NCI-H128 (cell line): ENCODE measurements around the gene SQSTM1.
"Not testable (repeated sequence)": the region's sequence is repeated elsewhere in the genome, so short reads cannot be mapped to it uniquely, and the experiment has no call there.

Source experiments
- DNase-seq: peaks from one replicate; lab custom pipeline; 2025; ENCODE audit not compliant: unreplicated experiment; lab: John Stamatoyannopoulos, UW

SQSTM1 gene

GRCh38 chr5:179820483-179821297, at the start of gene SQSTM1:
Gene SQSTM1, plus strand, starts transcription at chr5:179820905. Its CDS starts 32 bp downstream, at chr5:179820937.
- peak; percentile 33 for DNase-seq

DNA sequence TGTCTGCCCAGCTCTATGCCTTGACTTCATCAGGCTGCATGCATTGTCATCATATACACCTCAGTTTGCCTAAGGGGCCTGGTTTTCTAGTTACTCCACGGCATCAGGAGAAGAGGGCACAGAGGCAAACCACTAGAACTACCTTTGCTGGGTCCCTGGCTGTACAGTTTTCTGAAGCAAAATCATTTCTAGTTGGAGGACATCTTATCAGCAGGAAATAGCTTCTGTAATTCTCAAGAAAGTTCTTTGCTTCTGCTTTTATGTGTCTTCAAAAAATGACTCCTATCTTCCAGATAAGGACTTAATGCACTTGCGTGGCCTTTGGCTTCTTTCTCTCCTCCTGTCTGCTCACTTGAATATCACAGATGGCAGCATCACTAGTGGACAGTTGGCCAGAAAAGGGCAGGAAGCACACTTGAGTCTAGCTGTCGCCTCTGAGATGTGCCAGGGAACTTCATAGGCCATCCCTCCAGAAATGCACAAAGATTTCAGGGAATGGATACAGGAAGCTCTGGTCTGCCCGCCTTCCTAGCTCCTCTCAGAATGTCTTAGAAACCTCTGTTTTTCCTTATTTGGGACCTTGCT, 49.3 kb upstream of the SQSTM1 start:
- DNase-seq, result no peak

DNA sequence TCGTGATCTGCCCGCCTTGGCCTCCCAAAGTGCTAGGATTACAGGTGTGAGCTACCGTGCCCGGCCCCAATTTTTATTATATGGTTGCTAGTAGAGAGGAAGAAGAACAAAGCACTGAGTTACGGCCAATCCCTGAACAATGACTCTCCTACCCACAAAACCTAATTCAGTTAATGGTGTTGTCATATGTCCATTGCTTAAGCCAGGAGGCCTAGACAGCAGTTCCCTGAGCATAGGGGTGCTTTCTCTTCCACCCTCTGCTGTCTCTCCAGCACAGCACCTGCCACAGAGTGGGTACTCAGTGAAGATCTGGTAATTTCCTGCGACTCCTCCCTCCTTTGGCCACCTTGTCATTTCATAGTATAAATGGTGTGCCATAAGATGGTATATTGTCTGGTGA, 48.4 kb upstream of the SQSTM1 start:
- no peak for DNase-seq

GRCh38 chr5:179773686-179774040, 47.0 kb upstream of the SQSTM1 start:
- no peak for DNase-seq

DNA sequence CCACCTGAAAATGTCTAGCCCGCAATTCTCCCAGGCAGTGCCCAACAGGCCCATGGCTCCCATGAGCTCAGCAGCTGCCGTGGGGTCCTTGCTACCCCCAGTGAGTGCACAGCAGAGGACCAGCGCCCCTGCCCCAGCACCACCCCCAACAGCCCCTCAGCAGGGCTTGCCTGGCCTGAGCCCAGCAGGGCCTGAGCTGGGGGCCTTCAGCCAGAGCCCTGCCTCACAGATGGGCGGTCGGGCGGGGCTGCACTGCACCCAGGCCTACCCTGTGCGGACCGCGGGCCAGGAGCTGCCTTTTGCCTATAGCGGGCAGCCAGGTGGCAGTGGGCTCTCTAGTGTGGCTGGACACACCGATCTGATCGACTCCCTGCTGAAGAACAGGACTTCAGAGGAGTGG, 46.3 kb upstream of the SQSTM1 start:
- DNase-seq, result no peak

DNA sequence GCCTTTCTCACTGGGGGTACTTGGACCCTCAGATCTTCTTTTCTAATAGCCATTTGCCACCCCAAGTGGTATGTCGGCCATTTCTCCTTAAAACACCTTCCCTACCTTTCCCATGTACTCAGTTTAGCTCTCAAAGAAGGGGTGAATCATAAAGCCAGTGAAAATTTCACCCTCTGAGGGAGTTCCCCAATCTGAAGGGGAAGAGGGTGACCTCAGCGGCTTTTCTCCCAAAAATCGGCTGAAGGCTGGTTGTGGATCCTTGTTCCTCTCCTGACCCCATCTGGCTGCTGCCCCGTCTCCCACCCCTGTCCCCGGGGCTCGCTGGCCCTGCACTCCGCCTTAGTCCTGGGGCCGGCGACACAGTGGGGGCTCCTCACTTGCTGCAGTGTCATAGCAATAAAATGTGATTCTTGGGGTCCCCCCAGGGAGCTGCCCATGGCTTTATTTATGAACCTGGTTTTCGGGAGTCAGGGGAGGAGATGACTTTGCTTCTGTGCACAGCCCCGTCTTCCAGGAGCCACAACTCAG, 44.2 kb upstream of the SQSTM1 start:
- no peak for DNase-seq

GRCh38 chr5:179777456-179777855, 43.2 kb upstream of the SQSTM1 start:
- no peak for DNase-seq

DNA sequence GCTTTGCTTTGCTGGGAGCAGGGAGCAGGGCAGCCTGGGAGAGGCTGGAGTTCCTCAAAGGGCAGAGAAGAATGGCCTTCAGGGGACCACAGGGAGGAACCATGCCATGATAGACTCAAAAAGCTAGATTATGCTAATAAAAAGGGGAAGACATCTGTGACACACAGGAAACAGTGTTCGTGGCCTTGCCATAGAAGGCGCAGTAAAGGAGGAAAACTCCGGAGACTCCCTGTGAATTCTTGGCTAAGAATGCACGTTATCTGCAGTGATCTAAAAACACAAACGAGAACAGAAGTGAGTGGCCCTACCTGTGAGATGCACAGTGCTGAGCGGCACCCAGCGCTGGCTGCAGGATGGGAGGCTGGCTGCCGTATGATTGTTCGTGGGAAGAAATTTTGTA, 42.8 kb upstream of the SQSTM1 start:
- no peak for DNase-seq

DNA sequence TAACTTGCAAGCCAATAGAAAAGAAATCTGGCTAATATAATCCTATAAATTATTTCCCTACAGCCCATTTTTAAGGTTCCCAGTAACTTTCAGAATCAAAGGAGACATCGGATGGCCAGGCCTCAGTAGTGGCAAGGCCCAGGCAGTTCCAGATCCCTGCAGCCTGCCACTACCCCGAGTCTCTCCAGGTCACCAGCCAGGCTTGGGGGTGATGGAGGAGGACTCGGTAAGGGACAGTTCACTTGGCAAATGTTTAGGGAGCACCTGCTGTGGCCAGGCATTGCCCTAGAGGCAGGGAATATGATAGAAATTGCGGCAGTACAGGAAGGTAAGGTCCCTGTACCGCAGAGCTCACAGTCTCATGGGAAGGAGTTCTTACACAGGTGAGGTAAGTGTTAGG, 42.1 kb upstream of the SQSTM1 start:
- no peak for DNase-seq

- no peak for DNase-seq
Measured at GRCh38 chr5:179779826-179780225, 40.9 kb upstream of the SQSTM1 start.

- no peak for DNase-seq
Measured at GRCh38 chr5:179780362-179780761, 40.3 kb upstream of the SQSTM1 start.

DNA sequence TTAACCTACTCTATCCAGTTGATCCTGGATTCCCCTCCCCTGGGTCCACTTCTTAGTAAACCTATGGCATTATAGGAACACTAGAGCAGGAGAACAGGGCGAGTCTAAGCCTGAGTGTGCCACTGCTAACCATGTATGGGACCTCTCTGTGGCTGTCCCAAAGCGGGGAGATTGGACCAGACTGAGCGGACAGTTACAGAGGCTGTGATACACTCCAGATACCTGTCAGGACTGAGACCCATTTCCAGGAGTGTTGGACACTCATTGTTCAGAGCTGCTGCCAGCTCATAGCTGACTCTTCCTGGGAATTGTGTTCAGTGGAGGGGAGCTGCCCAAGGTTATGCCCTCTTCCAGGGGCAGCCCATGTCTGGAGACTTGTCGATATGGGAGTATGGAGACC, 38.9 kb upstream of the SQSTM1 start:
- DNase-seq, result no peak

DNA sequence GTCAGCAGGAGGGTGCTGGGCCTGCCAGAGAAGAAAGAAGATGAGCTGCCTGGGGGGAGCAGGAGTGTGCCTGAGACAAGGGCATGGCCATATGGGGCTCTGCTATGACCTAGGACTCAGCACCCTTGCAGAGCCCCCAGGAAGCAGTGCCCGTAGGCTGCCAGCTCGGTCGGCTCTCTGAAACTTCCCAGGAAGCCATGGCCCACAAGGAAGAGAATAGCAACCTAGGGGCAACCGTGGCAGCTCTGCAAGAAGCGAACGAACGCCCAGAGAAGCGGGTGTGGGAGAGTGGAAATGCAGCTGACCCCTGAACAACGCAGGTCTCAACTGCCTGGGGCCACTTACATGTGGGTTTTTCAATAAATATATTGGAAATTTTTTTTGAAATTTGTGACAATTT, 37.6 kb upstream of the SQSTM1 start:
- no peak for DNase-seq

- no peak for DNase-seq
Measured at GRCh38 chr5:179786861-179787260, 33.8 kb upstream of the SQSTM1 start.

GRCh38 chr5:179788193-179788854, 32.4 kb upstream of the SQSTM1 start:
- DNase-seq, result no peak

DNA sequence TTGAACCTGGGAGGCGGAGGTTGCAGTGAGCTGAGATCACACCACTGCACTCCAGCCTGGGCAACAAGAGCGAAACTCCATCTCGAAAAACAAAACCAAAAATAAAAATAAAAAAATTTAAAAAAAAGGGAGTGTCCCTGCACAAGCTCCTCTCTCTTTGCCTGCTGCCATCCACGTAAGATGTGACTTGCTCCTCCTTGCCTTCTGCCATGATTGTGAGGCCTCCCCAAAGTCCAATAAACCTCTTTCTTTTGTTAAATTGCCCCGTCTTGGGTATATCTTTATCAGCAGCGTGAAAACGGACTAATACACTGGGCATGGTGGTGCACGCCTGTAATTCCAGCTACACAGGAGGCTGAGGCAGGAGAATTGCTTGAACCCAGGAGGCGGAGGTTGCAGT, 31.4 kb upstream of the SQSTM1 start:
- not testable (repeated sequence) for DNase-seq

DNA sequence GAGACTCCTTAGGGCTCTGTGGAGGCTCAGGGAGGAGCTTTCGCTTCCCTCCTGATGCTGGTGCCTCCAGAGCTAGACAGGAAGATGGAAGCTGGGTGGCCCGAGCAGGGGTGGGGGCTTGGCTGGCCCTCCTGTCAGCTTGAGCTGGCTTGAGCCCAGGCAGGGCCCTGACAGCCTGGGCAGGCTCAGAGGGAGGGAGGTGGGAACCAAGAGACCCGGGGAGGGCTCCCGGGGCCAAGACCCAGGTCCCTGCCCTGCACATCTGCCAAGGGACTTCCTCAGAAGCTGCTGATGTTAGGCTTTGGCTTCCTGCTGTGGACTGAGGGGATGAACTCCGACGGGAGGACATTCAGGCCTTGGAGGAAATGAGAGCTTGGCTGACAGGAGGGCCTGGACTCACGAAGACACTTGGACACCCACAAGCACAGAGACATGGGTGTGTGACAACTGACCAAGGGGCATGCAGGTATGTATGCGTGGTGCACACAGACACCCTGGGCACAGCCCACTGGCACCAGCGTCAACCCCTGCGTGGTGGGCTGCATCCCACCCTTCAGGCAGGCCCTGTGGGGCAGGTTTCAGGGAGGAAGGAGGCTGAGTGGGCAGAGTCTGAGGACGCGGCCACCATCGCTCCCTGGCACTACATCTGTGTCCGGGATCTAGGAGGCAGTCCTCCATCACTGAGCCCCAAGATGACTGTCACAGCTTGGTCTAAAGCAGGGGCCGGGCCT, 28.7 kb upstream of the SQSTM1 start:
- no peak for DNase-seq

- DNase-seq, result no peak
Measured at GRCh38 chr5:179792612-179793467, 27.9 kb upstream of the SQSTM1 start.

DNA sequence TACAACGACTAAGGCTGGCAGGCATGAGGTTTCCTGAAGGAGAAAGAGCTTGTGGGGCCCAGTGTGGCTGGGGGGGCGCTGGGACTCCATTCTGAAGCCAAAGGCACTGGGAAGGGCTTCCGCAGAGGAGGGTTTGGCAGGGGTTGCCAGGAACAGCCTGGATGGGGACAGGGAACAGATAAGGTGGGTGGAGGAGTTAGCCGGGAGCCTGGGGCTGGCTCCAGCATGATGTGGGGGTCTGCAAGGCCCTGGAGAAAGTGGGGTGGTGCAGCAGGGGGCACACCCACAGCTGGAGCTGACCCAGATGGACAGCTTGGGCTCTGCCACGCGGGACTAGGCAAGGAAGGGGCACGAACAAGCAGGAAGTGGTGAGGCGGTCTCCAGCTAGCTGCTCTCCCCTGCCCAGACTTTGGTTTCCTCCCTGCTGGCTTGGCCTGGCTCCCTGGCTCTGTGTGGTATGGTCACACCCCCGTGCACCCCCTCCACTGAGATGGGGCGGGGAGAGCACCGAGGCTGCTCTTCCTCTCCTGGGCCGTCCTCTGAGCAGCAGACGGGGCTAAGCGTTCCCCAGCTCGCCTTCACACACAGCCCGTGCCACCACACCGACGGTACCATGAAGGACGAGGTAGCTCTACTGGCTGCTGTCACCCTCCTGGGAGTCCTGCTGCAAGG, 27.1 kb upstream of the SQSTM1 start, which contains the start of gene LTC4S:
LTC4S (plus strand) TSS at position 519 of the 672 bp plus-strand sequence; CDS start at position 614, 95 bp downstream.
- no peak for DNase-seq

DNA sequence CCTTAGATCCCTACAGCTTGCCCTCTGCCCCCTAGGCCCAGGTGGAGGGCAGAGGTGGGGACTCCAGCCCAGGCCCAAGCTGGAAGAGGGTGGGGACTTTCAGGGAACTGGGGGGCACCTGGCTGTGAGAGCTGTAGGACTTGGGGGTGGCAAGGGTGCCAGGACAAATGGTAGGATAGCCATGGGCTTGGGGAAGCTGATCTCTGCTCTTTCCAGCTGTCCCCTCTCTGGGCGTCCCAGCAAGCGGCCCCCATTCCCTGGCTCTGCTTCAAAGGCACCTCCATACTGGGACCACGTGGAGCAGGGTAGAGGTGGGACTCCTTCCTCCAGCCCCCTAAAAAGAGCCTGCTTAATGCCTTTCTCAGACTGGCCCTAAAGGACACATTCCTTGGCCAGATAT, 26.5 kb upstream of the SQSTM1 start:
- no peak for DNase-seq
